ENCODE measurements around the gene NFIA.
"Not testable (repeated sequence)": the region's sequence is repeated elsewhere in the genome, so short reads cannot be mapped to it uniquely, and the experiment has no call there.

NFIA gene

DNA sequence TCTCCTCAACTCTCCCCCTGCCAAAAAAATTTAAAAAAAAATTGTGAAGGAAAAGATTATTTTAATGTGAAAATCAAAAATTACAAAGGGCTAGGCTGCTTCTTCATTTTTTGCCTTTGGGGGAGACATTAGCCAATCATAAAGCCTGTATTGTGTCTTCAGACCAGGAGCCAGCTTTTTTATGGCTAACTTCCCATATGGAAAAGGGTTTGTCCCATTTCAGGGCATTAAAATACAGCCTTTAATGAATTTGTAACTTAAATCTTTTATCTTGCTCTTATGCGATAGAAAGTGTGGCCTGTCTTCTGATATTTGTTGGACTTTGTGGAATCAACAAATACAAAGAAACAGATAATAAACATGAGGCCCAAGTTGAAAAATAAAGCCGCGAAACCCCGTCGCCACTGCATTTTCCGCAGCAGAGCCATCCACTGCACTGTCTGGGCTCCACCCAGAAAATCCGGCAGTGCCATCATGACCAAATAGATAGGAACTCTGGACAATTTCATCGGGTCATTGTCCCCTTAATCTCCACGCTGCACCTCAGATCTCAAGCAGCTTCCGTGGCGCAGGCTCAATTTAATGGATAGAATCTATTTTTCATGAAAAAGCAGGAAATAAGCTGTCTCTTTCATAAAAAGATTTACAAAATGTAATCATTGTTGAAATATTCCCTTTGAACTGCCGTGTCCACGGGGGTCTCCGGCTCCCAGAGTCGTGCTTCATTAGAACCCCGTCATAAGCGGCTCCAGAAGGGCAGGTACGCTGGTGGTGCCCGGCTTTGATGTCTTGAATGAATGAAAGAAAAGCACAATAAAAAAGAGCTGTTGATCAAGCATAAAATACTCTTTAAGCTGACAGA, 365.0 kb downstream of the NFIA start:
- DNase-seq: no peak

DNA sequence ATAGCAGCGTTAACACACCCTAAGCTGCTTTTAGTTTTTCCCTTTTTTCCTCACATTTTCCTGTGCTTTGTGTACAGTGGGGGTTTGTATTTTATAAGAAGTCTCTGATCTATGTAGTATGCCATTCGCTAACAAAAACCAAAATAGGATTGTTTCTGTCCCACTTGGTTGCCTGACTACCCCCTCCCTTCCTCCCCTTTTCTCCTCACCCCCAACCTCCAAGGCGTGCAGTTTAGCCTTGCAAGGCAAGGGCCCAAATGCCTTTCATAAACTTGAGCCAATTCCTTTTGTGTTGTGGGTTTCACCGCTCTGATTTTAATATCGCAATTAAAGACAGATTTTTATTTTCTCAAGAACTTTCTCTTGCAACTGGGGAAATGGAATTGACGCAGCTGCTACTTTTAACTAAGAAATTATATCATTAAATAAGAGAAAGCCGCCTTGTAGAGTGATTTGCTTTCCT, 365.6 kb downstream of the NFIA start:
- DNase-seq: no peak

DNA sequence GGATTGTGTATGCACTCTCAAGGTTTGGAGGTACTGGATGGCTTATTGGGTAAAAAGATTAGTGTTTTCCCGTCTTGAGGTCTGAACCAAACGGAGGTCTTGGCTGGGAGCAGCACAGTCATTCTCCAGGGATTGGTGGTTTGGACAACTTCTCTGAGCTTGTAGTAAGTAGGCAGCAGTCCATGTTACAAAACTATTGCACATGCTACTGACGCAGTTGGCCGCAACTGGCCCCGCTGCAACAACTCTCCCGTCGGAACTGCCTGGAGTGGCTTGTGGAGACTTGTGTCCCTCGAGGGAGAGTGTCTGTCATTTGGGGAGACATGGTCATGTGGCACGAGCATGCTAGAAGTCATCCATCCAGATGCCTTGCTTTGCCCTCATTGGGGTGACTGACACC, 366.6 kb downstream of the NFIA start:
- no peak for DNase-seq

DNA sequence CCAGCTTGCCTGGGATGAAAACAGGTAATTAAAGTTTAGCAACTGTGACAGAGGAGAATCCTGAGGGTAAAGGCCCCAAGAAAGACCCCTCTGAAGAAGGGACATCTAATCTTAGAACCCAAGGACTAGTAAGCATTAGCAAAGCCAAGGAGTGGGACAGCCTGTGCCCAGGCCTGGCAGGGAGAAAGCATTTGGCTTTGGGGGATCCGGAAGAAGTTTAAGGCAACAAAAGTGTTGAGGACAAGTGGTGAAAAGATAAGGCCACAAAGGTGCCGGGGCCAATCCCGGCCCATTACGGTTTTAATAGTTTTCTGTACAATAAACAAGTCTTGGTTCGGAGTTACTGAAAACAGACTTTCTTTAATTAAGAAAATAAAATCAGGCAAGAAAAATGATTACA, 367.0 kb downstream of the NFIA start:
- DNase-seq: no peak

DNA sequence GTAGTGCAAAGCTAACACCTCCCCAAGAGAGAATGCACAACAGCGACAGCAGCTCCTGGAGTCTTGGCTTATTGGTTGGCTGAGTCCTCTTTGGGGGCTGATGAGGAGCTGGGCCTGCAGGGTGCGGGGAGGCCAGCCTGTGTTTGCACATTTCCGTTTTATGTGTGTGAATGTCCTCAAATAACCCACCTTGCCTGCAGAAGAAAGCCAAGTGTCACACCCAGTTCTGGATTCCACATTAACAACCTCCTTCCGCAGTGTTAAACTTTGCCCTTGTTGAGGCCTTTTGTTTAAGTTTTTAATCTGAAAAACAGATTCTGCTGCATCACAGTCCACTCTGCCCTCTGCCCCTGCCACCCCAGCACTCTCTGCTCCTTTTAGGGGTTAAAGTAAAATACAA, 368.1 kb downstream of the NFIA start:
- DNase-seq: no peak

DNA sequence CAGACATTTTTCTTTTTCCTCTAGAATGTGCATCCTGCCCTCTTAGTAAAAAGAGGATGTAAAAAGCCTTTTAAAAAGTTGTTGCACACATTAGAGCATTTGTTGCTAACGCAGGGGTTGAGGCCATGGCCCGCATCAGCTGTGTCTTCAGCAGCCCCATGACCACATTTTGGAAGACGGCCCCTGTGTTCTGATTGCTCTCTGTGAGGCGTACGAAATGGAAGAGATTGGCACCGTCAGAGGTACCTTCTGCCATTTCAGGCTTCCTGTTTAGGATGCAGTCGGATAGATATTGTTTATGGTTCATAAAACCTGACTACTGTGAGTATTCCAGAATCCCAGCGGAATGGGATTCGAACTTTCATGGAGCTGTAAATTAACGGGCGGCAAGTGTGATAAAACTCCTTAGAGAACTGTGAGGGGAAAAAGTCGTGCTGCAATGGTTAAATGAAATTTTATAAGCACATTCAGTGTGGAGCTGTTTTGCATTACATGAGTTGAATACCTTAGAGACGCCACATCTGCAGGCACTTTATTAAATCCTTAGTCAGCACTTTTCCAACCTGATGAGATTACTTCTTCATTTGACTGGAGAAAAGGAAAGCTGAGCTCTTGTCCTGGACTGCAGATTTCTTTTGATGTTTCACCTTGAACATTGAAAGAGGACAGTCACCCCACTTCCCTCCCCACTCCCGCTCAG, 368.7 kb downstream of the NFIA start:
- DNase-seq: no peak

DNA sequence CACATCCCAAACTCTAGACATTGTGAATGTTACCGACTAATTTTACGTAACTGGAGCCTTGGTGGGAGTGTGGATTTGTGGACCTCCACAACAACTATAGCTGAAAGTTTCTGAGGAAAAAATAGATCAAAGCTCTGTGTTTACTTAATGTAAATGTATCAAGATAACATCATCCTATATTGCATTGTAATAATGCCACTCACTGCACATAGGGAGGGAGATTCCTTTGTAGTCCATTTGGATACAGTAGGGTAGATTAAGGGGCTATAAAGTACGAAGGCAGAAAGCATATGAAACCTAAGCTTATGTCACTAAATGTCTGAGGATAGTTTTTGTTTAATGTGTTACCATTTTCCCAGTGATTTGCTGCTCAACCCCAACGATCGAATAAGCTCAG, 369.2 kb downstream of the NFIA start:
- no peak for DNase-seq

DNA sequence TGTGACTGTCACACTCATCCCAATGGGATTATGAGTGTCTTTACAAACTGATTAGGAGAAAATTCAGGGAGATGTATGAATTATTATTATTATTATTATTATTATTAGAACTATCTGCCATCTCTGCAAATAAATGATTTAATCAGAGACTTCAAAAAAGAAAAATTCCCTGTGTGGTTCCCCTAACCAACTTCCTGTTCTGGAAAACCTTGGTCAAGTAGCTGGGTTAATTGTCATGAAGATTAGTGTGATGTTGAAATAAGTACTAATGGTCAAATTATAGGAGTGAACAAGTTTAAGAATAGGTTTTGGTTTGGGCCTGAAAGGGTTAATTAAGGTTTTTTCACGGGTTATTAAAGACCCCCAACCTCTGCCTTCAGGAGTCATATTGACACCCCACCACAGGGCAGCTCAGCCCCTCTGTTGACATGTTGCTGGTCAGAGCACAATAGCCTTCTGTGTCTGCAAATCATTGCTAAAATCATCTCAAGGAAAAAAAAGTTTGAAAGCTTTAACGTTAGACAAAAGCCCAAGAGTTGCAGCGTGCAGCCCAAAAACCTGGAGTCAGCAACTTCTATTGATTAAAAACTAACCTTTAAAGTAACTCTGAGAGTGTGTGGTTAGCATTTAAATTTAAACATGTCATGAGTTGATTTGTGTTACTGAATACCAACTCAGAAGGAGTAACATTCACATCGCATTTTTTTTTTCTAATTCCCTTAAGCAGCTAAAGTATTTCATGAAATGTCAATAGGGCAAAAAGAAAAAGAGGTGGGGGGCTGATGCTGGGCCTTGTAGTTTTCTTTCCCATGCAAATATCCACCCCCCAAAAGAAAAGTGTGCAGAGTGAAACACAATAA, 370.0 kb downstream of the NFIA start:
- no peak for DNase-seq

DNA sequence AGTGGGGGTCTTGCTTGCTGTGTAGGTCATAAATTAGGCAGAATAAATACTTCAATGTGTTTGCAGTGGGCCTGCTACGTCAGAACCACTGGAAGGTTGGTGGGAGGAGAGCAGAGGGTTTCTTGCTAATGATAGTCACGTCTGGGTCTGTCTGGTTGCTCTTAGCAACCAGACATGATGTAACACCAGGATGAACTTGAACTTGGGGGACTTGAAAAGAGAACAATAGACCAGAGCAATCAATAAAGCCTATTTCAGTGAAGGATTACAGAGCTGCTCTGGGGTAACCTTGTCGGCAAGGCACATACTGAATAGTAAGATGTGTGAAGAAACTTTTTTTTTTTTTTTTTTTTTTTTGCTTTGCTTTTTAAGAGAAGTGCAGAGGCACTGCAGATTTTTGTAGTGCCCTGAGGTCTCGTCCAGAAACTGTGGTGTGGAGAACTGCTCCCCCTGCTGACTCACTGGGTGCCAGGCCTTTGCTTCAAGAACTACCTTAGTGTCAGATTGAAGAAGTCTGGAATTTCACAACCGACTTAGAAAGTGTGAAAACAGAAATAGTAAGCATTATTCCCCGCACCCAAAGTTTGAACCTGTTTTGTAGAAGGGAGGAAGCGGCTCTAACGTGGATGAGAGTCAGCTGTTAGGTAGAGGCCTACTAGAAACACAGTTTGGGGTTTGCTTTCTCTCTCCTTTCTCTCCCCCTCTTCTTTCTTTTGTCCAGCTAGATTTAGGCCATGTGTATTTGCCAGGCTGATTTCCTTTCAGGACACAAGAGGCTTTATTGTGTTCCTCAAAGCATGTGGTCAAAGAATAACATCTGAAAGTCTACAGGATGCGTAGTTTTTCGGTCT, 371.0 kb downstream of the NFIA start:
- peak; percentile 68 to 77 for DNase-seq

DNA sequence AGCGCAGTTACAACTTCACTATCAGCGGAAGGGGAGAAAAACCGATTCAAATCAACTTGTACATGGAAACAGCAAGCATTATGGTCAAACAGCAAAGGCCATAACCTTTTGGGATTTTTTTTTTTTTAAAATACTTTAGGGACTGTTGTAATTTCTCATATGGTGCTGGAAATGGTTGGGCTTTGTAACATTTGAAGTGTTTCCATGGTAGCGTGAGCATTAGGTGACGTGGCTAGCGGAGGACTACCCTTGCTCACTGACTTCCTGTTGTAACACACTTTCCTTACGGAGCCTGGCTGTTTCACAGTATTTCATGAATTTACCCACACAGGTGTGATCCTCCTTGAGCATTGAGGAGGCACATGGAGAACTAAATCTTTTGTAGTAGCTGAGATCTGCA, 373.0 kb downstream of the NFIA start:
- DNase-seq: no peak

DNA sequence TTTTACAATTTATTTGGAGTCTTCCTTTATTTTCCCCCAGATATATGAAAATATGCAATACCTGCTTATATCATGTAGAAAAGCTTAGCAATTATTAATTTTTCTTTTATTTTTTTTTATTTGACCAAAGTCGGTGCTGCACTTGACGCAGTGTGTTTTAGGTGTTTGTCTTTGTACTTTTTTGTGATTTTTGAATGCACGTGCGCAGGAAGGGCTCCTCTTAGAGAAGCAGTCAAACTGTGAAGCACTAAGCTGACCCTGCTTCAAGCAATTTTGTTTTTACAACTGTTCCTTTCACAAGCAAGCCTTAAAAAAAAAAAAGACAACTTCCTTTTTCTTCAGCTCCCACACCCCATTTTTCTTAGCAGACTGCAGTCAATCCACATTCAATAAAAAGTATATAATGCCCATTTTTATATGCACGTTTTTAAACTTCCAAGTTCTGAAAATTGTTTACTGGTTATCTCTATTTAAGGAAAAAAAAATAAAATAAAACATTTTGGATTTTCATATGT, 375.2 kb downstream of the NFIA start:
- DNase-seq: no peak

DNA sequence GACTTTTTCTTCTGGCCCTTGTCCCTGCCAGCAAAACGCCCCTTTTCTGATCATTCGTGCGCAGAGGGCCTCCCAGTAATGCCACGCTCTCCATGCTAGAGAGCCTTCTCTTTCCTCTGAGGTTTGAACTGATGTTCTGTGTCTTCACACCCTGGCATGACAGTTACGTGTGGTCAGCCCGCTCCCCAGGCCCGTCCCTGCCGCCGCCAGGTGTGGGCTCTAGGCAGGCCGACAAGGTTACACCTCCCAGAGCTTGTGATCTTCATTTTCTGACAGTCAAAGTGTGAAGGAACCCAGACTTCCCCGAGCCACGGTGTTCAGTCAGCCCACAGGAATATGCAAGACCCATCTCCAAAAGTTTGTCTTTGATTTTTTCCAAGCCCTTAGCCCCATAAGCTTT, 377.0 kb downstream of the NFIA start:
- no peak for DNase-seq

DNA sequence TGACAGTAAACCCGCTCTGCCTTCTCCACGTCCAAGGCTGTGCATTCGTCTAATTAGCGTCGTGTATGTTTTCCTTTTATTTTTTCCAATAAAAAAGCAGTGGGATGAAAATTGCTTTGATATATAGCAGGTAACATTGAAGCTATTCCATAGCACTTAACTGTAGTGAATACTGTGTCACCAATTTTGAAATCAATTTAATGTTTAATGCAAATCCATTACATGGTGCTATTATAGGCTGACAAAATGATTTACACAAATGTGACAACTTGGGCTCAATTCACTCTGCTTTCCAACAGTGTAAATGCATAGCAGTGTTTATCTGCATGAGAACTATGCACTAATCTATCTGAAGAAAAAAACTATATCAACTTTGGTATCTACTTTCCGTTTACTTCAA, 377.8 kb downstream of the NFIA start:
- DNase-seq: no peak

DNA sequence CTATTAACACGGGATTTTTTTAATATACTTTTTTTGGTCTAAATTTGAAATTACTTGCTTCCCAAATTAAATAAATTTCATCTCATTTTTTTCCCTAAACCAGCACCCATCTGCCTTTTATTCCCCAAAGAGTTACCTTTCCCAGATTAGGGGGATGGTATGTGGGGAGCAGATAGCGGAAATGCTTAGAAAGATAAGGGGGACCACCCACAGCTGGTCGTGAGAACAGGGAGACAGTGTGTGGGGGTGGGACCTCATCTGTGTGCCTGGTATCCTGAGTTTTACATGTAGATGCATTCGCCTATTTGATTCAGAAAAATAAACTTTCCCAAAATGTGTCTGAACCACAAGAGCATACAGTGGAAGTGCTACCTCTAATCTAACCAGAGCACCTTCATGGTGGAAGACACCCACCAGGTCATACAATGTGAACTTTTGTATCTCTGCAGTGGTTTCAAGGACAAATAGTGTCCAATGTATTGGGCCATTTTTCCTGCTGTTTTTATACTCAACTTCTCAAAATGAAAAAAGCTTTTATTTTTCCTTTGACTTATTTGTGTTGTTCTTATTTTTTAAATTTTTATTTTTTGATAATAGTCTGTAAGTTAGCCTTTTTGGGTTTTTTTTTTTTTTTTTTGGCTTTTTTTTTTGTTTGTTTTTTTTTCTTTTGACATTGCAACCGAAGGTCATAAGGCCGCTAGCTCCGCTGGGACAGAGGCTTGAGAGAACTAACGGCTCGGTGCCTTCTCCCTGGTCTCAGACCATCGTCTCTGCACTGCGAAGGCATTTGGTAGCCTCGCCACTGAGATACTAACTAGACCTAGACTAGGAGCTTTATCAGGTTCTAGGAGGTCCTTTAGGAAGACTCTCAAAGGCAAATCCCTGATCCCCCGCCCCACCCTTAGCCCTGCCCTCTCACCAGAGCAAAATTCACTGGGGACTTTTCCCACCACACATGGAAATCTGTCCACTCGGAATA, 379.3 kb downstream of the NFIA start:
- no peak for DNase-seq

DNA sequence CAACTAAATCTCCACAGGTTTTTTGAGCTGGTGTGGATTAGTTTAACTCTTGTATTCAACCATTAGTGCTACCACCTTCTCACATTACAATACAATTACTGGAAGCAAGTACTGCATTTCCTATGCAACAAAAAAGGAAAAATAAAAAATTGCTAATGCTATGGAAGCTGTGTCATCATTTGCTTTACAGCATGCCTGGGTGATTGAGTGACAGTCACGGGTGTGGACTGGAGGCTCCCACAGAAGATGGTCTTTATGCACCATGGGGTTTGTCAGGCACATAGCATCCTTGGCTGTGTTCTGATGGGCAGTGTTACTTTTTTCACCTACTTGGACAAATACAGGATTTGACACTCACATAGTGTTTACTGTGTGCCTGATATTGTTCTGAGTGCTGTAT, 380.3 kb downstream of the NFIA start:
- no peak for DNase-seq

DNA sequence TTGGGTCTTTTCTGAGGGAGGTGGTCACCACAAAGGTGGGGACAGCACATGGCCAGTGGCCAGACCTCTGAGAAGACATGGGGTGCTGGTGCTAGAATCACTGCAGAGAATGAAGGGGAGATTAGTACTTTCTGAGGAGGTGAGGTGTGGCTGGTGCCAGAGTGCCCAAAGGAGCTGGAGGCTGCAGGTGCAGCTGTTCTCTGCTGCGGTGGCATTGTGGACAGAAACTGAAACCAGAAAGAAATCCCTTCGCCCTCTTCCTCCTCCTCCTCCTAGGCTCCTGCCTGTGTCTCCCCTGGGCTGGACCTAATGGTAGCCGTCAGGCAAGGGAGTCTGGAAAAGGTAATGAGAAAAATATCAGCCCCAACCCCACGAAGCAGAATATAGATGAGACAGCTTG, 380.9 kb downstream of the NFIA start:
- DNase-seq: no peak

DNA sequence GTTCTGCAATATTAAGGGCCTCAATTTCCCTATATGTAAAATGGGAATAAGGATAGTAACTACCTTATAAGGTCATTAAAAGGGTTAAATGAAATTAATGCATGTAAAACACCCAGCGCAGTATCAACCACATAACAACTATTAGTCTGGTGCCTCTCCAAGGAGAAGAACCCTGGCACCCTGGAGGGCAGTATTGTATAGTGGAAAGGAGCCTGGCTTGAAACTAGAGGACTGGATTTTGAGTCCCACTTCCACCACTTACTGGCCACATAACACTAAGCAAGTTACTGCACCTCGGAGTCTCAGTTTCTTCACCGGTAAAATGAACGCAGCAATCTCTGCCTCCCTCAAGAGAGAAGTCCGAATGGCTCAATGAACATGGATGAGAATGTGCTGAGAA, 385.5 kb downstream of the NFIA start:
- not testable (repeated sequence) for DNase-seq

DNA sequence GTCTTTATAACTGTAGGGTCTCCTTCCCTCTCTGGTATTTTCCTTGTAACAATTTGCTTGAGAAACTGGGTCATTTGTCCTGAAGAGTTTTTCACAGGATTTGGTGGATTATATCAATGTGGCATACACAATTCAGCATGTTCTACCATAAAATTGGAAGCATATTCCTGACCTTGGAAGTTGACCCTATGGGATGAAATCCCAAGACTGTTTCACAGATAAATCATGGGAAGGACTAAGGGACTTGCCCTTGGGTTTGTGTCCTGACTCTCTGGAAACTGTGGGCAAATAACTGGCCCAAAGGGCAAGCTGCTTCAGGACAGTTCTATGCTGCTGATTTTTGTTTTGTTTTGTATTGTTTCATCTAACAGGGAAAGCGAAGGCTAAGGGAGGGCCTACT, 387.0 kb downstream of the NFIA start:
- DNase-seq: no peak

DNA sequence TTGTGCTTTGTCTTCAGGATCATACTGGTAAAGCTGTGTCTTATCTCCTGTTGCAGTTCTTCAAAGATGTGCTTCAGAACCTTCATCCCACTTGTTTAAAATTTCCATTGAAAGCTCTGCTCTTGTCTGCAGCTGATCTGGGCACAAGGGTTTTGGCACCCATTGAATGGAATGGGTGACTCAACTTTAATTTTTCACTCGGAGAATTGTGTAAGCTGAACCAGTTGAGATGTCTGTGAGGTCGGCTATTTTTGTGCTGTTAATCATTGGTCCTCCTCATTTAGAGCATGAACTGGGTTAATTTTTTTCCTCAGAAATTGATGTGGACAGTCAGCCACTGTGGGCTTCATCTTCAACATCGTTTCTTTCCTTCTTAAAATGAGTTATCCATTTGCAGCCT, 390.5 kb downstream of the NFIA start:
- no peak for DNase-seq

DNA sequence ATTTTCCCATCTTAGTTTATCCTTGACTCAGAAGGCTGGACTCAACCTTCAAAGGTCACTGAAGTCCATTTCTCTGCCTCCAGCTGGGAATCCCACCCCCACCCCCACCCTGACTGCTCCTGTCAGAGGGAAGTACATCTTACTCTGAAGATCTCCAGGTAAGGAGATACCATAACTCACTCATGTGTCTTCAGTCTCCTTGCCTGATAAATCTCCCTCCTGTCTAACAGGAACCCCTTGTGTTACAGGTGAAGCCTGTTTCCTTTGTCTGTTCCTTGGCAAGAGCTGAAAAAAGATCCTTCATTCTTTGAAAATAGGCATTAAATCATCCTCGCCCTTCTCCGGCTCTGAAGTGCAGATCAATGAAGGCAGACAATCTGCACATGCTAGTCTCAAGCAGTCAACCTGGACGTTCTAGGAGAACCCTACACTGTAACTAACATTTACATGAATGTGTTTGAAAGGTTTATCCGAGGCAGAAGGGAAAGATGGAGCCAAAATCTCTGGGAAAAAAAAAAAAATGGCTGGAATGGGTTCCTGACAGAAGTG, 392.0 kb downstream of the NFIA start:
- DNase-seq: no peak

DNA sequence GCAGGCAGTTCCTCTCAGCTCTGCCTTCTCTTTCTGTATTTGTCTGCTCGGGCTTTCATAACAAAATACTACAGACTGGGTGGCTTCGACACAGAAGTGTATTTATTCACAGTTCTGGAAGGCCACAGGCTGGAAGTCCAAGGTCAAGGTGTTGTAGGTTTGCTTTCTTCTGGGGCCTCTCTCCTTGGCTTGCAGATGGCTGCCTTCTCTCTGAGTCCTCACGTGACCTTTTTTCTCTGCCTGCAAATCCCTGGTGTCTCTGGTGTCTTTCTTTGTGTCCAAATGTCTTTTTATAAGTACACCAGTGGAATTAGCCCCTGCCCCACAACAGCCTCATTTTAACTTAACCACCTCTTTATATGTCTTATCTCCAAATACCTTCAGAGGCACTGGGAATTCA, 392.6 kb downstream of the NFIA start:
- no peak for DNase-seq
